CD4-positive, alpha-beta T cell treated with Interleukin-6 for 4 hours (primary cell): ENCODE data around the gene GJB2.
"Not testable (repeated sequence)": the region's sequence is repeated elsewhere in the genome, so short reads cannot be mapped to it uniquely, and the experiment has no call there.

Experiments
- DNase-seq: peaks from one replicate; pipeline ENCODE4 v3.0.0-alpha.2; 2020; ENCODE audit warnings: mixed read lengths

The GJB2 gene

DNA sequence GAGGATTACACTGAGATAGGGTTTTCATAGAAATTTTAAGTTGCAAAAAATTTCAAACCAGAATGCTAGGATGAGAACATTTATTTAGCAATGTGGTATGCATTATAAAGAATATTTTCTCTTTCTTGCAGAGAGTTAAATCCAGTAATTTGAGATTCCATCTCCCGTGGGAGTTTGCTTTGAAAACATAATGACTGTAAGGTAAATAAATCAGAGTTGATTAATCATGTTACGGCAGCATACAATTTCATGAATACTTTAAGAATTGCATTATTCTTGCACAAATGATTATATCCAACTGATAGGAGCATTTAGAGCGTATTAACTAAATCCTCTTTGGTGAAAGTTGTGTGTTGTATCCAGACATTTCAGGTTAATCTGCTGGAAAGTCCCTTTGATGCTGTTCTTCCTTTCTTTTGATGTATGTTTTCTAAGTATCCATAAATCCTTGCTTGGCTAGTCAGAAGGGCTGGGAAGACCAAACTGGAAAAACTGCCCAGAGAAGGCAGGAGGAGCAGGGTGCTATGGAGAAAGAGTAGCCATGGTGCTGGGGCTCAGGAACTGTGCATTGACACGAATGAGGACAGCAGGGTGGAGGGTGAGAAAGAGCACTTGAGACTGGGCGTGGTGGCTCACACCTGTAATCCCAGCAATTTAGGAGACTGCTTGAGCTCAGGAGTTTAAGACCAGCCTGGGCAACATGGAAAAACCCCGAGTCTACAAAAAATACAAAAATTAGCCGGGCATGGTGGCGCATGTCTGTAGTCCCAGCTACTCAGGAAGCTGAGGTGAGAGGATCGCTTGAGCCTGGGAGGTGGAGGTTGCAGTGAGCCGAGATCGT lies 27.1 kb downstream of the GJB2 start:
- no peak for DNase-seq

GRCh38 chr13:20161951-20162300 lies 30.8 kb downstream of the GJB2 start:
- DNase-seq: no peak

DNA sequence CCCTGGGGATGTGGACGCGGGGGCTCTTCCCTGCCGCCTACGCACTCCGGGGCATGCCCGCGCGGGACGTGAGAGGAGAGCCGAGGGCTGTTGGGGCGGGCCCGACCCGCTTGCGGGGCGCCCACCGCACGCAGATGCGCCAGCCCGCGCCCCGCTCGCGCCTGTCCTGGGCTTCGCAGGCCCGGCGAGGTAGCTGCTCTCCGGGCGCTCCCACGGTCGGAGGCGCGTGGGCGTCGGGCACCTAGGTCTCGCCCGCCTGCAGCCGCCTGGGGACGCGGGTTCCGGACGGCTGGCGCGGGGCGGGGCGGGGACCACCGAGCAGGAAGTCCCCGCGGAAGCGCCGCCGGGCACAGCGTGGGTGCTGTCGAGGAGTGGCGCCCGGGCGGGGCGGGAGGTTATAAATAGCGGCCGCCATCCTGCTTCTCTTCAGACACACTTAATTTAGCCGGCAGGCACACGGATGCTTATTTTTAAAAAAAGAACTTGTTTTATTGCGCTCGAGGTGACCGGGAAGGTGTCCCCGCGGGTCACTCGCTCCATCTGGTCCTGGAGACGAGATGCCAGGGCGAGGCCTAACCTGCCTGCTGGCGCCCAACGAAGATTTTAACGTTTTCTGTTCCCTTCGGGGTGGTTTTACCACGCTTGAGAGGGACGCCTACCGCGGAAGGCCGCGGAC lies 31.3 kb downstream of the GJB2 start:
- DNase-seq: peak; percentile 54

DNA sequence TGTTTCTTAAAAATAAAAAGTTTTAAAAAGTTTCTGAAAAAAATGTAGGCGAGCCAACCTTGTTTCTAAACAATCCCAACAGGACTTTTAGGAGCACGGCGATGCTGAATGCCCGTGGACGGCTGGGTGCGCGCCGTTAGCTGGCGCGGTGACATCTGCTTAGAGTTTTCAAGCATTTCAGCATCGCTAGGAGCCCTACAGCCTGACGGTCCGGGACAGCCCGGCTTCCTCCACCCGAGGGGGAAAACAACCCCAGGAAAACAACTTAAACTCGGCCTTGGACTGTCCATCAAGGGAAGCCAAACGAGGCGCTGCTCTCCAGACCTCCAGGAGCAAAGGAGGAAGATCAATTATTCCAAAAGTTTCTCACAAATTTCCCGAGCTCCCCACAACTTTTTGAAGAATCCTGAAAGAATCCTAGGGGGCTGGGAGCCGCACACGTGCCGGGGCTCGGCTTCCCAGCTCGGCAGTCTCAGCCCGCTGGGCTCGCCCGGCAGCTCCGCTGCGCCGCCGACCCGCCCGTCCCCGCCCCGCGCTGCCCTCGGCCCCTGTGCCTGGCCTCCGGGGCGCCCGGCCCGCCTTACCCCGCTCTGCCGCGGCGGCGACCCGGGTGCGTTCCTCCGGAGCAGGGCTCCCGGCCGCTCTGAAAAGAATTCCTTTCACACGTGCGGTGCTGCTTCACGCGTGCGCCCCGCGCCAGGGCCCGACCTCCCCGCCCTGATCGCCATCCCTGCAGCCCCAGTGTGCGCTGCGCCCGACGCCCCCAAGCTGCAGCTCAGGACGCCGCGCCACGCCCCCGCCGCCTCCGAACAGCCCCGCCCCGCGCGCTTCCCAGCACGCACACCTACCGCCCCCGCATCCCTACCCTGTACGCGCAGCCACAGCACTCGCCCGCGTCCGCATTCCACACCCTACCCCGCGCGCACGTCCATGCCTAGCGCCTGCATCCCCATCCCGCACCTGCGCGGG lies 32.1 kb downstream of the GJB2 start, which contains the start of gene GJA3:
TSS of gene GJA3 (minus strand) at position 747 of the 969 bp plus-strand sequence. CDS start 17,764 bp downstream, outside the sequence.
- DNase-seq: peak; percentile 67

GRCh38 chr13:20159646-20160305 lies 33.0 kb downstream of the GJB2 start:
- no peak for DNase-seq

DNA sequence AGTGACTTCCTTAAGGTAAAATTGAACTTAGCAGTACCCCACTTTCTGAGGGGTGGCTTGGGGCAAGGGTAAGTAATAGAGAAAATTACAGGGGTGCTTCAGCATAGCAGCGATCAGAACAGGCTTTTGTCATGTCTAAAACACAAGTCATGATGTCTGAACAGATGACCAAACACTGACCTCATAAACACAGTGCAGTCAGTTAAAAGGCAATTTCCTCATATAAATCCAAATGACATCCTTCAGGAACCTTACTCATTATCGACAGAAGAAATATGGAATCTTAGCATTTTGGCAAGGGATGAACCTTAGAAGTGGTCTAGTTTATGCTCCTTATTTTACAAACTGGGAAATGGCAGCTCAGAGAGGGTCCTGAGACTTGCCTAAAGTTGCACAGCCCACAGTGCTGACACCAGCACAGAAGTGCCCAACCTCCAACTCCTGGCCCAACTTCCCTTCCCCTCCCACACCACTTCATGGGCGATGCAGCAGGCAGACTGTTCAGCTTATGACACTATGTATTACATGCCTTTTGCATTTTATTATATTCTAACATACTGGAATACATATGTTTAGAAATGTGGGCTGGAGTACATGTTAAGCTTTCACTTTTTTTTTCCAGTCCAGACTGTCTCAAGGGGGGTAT lies 35.5 kb downstream of the GJB2 start:
- DNase-seq: no peak

DNA sequence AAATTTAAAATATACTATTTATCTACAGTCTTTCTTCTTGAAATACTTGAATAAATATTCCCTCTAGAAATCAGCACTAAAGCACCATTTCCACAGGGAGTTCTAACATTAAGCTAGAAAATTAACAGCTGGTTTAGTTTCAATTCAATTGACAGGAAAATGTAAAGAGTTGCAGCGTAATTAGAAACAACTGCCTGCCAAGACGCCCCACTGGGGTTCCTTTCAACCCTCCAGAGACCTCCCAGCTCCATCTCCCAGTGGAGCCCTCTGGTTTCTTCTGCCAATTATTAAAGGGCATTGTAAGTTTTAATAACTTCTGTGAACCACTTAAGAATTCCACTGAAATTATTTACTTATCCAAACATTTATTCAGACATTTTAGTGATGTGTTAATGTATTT lies 36.0 kb downstream of the GJB2 start:
- DNase-seq: no peak

DNA sequence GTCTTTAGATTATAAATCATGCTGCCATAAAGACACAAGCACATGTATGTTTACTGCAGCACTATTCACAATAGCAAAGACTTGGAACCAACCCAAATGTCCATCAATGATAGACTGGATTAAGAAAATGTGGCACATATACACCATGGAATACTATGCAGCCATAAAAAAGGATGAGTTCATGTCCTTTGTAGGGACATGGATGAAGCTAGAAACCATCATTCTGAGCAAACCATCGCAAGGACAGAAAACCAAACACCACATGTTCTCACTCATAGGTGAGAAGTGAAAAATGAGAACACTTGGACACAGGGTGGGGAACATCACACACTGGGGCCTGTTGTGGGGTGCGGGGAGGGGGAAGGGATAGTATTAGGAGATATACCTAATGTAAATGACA lies 39.4 kb downstream of the GJB2 start:
- DNase-seq: not testable (repeated sequence)

- no peak for DNase-seq
These were observed 41.1 kb downstream of the GJB2 start for GRCh38 chr13:20151612-20152011.

- no peak for DNase-seq
These were observed 41.7 kb downstream of the GJB2 start for GRCh38 chr13:20151016-20151415.

GRCh38 chr13:20150561-20150960 lies 42.2 kb downstream of the GJB2 start:
- DNase-seq: no peak

DNA sequence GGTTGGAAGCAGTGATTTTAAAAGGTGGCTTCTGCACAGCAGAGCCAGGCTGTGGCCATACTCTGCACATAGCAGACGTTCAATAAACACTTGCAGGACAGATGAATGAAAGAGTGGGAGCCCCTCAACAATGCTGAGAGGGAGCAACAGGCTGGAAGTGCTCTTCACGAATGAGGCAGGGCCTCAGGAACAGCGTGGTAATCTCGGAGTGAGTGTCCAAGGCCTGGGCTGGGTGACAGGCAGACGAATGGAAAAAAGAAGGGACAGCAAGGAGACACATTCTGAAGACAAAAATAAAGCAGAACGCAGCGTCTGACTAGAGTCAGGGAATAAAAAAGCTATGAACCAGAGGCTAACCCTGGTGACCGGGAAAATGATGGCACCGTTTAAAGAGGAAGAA lies 43.0 kb downstream of the GJB2 start:
- DNase-seq: no peak

- DNase-seq: no peak
These were observed 44.1 kb downstream of the GJB2 start for GRCh38 chr13:20148501-20149183.

DNA sequence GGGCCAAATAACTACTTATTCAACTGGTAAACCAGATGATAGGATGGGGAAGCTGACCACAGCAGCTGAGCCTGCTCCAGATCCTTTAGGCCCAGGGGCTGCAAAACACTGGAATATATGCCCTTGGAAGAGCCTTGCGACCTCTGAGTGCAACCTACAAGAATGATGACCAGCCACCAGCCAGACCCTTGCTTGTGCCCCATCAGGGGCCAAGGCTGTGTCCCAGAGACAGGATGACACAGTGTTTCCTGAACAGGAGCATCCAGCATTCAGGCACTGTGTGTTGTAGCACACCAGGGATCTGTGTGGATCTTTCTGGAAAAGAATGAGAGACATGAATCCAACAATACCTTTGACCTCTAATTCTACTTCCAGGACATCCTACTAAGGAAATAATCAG lies 46.4 kb downstream of the GJB2 start:
- DNase-seq: no peak

DNA sequence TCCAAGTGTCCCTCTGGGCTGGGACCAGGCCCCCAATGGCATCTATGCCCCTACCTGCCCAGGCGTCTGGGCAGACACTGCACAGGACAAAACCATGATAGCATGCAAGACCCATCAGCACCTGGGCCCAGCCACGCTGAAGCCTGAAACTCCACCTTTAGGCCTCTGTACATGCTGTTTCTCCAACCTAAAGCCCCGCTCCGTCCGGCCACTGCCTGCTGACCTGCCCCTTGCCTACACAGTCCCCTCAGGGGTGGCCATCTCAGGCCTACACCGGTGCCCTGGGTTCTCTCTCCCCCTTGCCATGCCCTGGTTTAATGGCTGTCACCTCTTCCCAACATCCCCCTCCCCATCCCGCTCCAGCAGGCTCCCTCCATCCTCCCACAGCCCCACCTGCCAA lies 47.2 kb downstream of the GJB2 start:
- no peak for DNase-seq

DNA sequence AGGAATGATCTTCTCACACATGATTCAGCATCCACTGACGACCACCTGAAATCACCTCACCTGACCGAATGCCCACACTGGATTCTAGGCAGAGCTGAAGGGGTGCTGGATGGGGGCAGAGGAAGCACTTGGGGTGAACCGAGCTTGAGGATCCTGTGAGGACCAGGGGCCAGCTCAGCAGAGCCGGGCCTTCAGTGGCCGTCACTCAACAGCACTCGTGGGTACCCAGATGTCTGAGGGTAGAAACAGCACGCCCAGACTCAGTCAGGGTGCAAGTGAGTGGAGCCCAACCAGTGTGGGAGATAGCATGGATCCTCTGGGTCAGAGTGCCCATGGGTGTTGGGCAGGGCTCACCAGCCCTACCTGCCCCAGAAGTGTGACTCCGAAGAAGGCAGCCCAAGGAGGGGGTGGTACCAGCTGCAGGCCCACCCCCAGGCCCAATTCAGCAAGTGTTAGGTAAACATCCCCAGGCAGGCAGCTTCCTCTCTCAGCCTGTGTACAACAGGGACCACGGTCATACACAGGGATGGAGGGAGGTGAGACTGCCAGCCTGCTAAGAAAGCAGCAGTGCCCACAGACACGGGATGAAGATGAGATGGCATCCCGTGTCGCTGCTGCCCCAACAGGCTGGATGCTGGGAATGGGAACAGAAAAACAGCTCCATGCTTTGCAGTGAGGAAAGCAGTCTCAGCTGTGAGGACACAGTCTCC lies 48.4 kb downstream of the GJB2 start:
- no peak for DNase-seq

DNA sequence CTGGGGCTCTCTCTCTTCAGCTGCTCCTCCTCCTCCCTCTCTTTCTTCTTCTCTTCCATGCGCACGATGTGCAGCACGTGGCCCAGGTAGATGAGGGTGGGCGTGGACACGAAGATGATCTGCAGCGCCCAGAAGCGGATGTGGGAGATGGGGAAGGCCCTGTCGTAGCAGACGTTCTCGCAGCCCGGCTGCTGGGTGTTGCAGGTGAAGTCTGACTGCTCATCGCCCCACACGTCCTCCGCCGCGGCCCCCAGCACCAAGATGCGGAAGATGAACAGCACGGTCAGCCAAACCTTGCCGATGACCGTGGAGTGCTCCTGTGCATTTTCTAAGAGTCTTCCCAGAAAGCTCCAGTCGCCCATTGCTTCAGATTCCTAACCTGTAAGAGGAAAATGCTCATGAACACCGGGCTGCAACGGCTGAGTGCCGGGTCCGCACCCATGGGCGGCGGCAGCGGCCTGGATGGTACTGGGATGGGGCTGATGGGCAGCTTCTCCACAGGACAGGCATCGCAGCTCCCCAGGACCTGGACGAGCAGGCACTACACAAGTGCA lies 49.7 kb downstream of the GJB2 start:
- no peak for DNase-seq

DNA sequence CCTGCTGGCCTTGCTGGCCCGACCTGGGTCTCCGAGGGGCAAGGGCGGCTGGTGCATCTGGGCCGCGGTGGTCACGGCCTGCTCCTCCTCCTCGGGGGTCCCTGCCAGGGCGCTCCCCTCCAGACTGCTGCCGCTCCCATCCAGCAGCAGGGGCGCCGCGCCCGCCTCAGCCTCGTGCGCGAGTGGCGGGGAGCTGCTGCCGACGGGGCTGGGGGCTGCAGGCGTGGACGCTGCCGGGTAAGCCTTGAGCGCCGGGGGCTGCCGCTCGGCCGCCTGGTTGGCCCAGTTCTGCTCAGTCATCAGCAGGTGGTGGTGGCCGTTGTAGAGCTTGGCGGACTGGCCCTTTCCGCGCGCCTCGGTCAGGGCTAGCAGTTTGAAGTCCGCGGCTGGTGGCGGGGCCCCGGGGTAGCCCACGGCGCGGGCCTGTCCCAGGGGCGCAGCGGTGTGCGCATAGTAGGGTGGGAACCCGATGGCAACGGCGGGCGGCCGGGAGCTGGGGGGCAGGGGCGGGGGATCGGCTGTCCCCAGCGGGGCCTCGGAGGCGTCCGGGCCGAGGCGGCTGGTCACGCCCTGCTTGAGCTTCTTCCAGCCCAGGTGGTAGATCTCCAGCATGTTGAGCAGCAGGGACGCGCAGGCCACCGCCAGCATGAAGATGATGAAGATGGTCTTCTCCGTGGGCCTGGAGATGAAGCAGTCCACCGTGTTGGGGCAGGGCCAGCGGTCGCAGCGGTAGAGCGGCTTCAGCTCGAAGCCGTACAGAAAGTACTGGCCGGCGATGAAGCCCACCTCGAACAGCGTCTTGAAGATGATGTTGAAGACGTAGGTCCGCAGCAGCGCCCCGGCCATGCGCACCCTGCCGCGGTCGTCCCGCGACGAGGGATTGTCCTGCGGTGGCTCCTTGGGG lies 50.5 kb downstream of the GJB2 start:
- DNase-seq: no peak
